C1 segment of cervical spinal cord (tissue), 14 donors: Measurements from ENCODE around the gene BTG2.

ENCODE experiments used
- DNase-seq, 14 donors: peaks; one replicate each; lab custom pipeline; 2025; lab: John Stamatoyannopoulos, UW

BTG2 gene

GRCh38 chr1:203316626-203317093, 11.3 kb downstream of the BTG2 start:
- no peak for DNase-seq

- no peak for DNase-seq
These were observed 12.3 kb downstream of the BTG2 start for GRCh38 chr1:203317429-203318228.

- no peak for DNase-seq
These were observed 12.9 kb downstream of the BTG2 start for GRCh38 chr1:203318229-203318517.

GRCh38 chr1:203320591-203321272, 15.4 kb downstream of the BTG2 start:
- peak in 1 of 14 donors; percentile 20 for DNase-seq

- no peak for DNase-seq
These were observed 16.1 kb downstream of the BTG2 start for GRCh38 chr1:203321273-203322052.

- peak in 1 of 14 donors; percentile 60 for DNase-seq
These were observed 17.3 kb downstream of the BTG2 start for GRCh38 chr1:203322500-203323179.

- DNase-seq: no peak
These were observed 18.3 kb downstream of the BTG2 start for GRCh38 chr1:203323587-203323986.

- DNase-seq: peak in 10 of 14 donors; percentile 35 to 75 (median 52)
These were observed 19.0 kb downstream of the BTG2 start for GRCh38 chr1:203324105-203325025.

GRCh38 chr1:203325026-203325417, 19.7 kb downstream of the BTG2 start:
- peak in 4 of 14 donors; percentile 71 to 88 (median 75) for DNase-seq

GRCh38 chr1:203325418-203326091, 20.2 kb downstream of the BTG2 start:
- peak in 11 of 14 donors; percentile 41 to 88 (median 71) for DNase-seq

- DNase-seq: peak in 13 of 14 donors; percentile 74 to 93 (median 87)
These were observed 21.7 kb downstream of the BTG2 start for GRCh38 chr1:203326830-203327683.

GRCh38 chr1:203327684-203328457, 22.6 kb downstream of the BTG2 start:
- DNase-seq: peak in 7 of 14 donors; percentile 70 to 84 (median 82)

- DNase-seq: no peak
These were observed 23.4 kb downstream of the BTG2 start for GRCh38 chr1:203328714-203329122.

GRCh38 chr1:203331224-203331623, 25.9 kb downstream of the BTG2 start:
- DNase-seq: no peak

- peak in 1 of 14 donors; percentile 60 for DNase-seq
These were observed 30.2 kb downstream of the BTG2 start for GRCh38 chr1:203335503-203335902.

GRCh38 chr1:203336097-203336496, 30.8 kb downstream of the BTG2 start:
- no peak for DNase-seq

- DNase-seq: peak in 8 of 14 donors; percentile 9 to 60 (median 30)
These were observed 33.2 kb downstream of the BTG2 start for GRCh38 chr1:203338335-203339036.
